CD4-positive, alpha-beta memory T cell (primary cell): ENCODE results near the gene CACNA1G. TPM values are rescaled to one million over a fixed set of nuclear protein-coding genes. Genes with fewer than 3 reads are reported as not detected.

Experiments
- CTCF ChIA-PET: fragments of 350-600 bp; sonication (Branson Sonifier 250); formaldehyde crosslinking; loops from one replicate; lab custom pipeline; 2021; ENCODE audit warnings: inconsistent platforms; ENCODE audit not compliant: partially characterized antibody; lab: Charles Lee
- POLR2A ChIA-PET: fragments of 350-600 bp; sonication (Branson Sonifier 250); formaldehyde crosslinking; loops from one replicate; lab custom pipeline; 2021; ENCODE audit not compliant: partially characterized antibody; lab: Charles Lee
- DNase-seq, 5 donors: peaks; one replicate each; pipeline versions ENCODE4 v3.0.0 to v3.0.0-alpha.2; 2020 to 2022; ENCODE audit warnings: mixed read lengths in 1 of 5
- H3K27ac ChIP-seq: one replicate; pipeline ENCODE4 v1.7.0; 2013; ENCODE audit warnings: low read depth, low read length
- H3K27me3 ChIP-seq: 2 replicates; pipeline ENCODE4 v1.7.0; 2013; ENCODE audit warnings: mild to moderate bottlenecking, low read length, moderate library complexity; ENCODE audit not compliant: insufficient read depth
- H3K36me3 ChIP-seq: 2 replicates; pipeline ENCODE4 v1.7.0; 2013; ENCODE audit warnings: mild to moderate bottlenecking, low read length, moderate library complexity; ENCODE audit not compliant: insufficient read depth
- H3K4me1 ChIP-seq: 2 replicates; pipeline ENCODE4 v1.7.0; 2013; ENCODE audit warnings: mild to moderate bottlenecking, low read length, moderate library complexity; ENCODE audit not compliant: insufficient read depth
- H3K4me3 ChIP-seq, 2 donors: one replicate each; pipeline ENCODE4 v1.7.0; 2013; ENCODE audit warnings: low read length in 2 of 2, mild to moderate bottlenecking in 1 of 2
- H3K9me3 ChIP-seq, 2 donors: one replicate each; pipeline ENCODE4 v1.7.0; 2013; ENCODE audit warnings: low read length in 2 of 2, control low read depth in 1 of 2; ENCODE audit not compliant: control insufficient read depth in 1 of 2
- H3K27ac Mint-ChIP-seq, 7 donors: one replicate each; pipeline ENCODE4 v1.8.0; 2020 to 2021; ENCODE audit warnings: mixed read lengths in 7 of 7, mild to moderate bottlenecking in 6 of 7, inconsistent platforms in 3 of 7, moderate library complexity in 3 of 7
- H3K27me3 Mint-ChIP-seq, 2 donors: one replicate each; pipeline ENCODE4 v1.8.0; 2020 to 2021; ENCODE audit warnings: mixed read lengths in 2 of 2
- H3K36me3 Mint-ChIP-seq, 2 donors: one replicate each; pipeline ENCODE4 v1.8.0; 2020 to 2021; ENCODE audit warnings: mixed read lengths in 2 of 2, inconsistent platforms in 1 of 2, mild to moderate bottlenecking in 1 of 2
- H3K4me1 Mint-ChIP-seq, 4 donors: one replicate each; pipeline ENCODE4 v1.8.0; 2020 to 2021; ENCODE audit warnings: mixed read lengths in 4 of 4, mild to moderate bottlenecking in 1 of 4
- H3K4me3 Mint-ChIP-seq, 8 donors: one replicate each; pipeline ENCODE4 v1.8.0; 2020 to 2021; ENCODE audit warnings: mixed read lengths in 8 of 8, mild to moderate bottlenecking in 7 of 8, moderate library complexity in 6 of 8, inconsistent platforms in 3 of 8
- H3K9me3 Mint-ChIP-seq, 8 donors: one replicate each; pipeline ENCODE4 v1.8.0; 2020 to 2021; ENCODE audit warnings: mixed read lengths in 8 of 8, mild to moderate bottlenecking in 5 of 8, inconsistent platforms in 3 of 8, moderate library complexity in 1 of 8
- intact Hi-C: fragments of 100-400 bp; cut with micrococcal nuclease; formaldehyde crosslinking; loops from one replicate; pipeline ENCODE4 v1.15.1; 2023
- polyA plus RNA-seq, 2 donors: library from polyadenylated mRNA; unstranded; fragments of 300-500 nt; fragmentation: Illumina TruSeq; gene quantifications; one replicate each; pipeline ENCODE4 v1.2.3, GENCODE V29; 2021
- total RNA-seq, 2 experiments: library from RNA; stranded (reverse); gene quantifications; one replicate each; pipeline ENCODE4 v1.2.3, GENCODE V29; 2021

The CACNA1G gene
- total and polyA plus RNA-seq, 4 experiments from 2014 or later: not detected

- H3K27me3 Mint-ChIP-seq: peaks cover 1 to 2% of the 10 kb centered on the region in 2 donors
Measured at GRCh38 chr17:50548831-50549230, 11.7 kb upstream of the CACNA1G start.

GRCh38 chr17:50549256-50549941, 11.1 kb upstream of the CACNA1G start:
- H3K27ac Mint-ChIP-seq: no peak overlapping the region
- ChIA-PET POLR2A (interaction anchor here (2.2 to 2.8 kb wide), 2 partner anchors 8 to 11 kb away, joined by 8 to 11 read pairs; partner anchors contain the start of gene CACNA1G), CTCF (interaction anchor here (1.4 kb wide), 1 partner anchor 74 kb away, joined by 3 read pairs; no protein-coding TSS in a partner anchor)
- peaks cover 1% of the 10 kb centered on the region in 2 donors for H3K27me3 Mint-ChIP-seq
- intact Hi-C loops: no loop called here
- peak overlapping the region in 1 of 8 donors; percentile 15 for H3K4me3 Mint-ChIP-seq
- H3K27me3 ChIP-seq: no peaks in the 10 kb centered on the region
- no peaks in the 10 kb centered on the region for H3K36me3 ChIP-seq
- peaks cover 8% of the 10 kb centered on the region for H3K4me1 ChIP-seq
- no peaks in the 10 kb centered on the region for H3K9me3 ChIP-seq
- no peak overlapping the region for H3K27ac ChIP-seq
- DNase-seq: no peak
- no peaks in the 10 kb centered on the region for H3K36me3 Mint-ChIP-seq
- no peaks in the 10 kb centered on the region for H3K9me3 Mint-ChIP-seq
- H3K4me3 ChIP-seq: no peak overlapping the region
- peaks cover 2 to 9% (median 9%) of the 10 kb centered on the region in 4 donors for H3K4me1 Mint-ChIP-seq

More at GRCh38 chr17:50548831-50549230, 11.7 kb upstream of the CACNA1G start:
- Histone ChIP-seq H3K27me3 (no peaks in the 10 kb centered on the region), H3K4me3 (no peak overlapping the region), H3K9me3 (no peaks in the 10 kb centered on the region), H3K27ac (no peak overlapping the region), H3K36me3 (no peaks in the 10 kb centered on the region), H3K4me1 (peaks cover 8% of the 10 kb centered on the region)
- no peaks in the 10 kb centered on the region for H3K36me3 Mint-ChIP-seq
- POLR2A ChIA-PET: interaction anchor here (2.8 kb wide), 1 partner anchor 11 kb away, joined by 11 read pairs; the partner anchor contains the start of gene CACNA1G
- no peaks in the 10 kb centered on the region for H3K9me3 Mint-ChIP-seq
- no peak overlapping the region for H3K4me3 Mint-ChIP-seq
- peaks cover 2 to 15% (median 12%) of the 10 kb centered on the region in 4 donors for H3K4me1 Mint-ChIP-seq
- peak overlapping the region in 1 of 7 donors; percentile 72 for H3K27ac Mint-ChIP-seq
- CTCF ChIA-PET: interaction anchor here (1.4 kb wide), 1 partner anchor 75 kb away, joined by 3 read pairs; no protein-coding TSS in a partner anchor
- no peak for DNase-seq
- intact Hi-C loops: no loop called here

GRCh38 chr17:50549969-50550368, 10.5 kb upstream of the CACNA1G start:
- ChIA-PET POLR2A (interaction anchor here (2.2 to 2.8 kb wide), 2 partner anchors 8 to 10 kb away, joined by 8 to 11 read pairs; partner anchors contain the start of gene CACNA1G), CTCF (interaction anchor here (1.4 kb wide), 1 partner anchor 74 kb away, joined by 3 read pairs; no protein-coding TSS in a partner anchor)
- Mint-ChIP-seq H3K9me3 (no peaks in the 10 kb centered on the region), H3K4me1 (peaks cover 2 to 10% (median 9%) of the 10 kb centered on the region in 4 donors), H3K36me3 (no peaks in the 10 kb centered on the region), H3K27ac (no peak overlapping the region), H3K4me3 (peak overlapping the region in 1 of 8 donors; percentile 12), H3K27me3 (peaks cover 0 to 1% of the 10 kb centered on the region in 2 donors)
- Histone ChIP-seq H3K9me3 (no peaks in the 10 kb centered on the region), H3K4me3 (no peak overlapping the region), H3K27me3 (no peaks in the 10 kb centered on the region), H3K27ac (no peak overlapping the region), H3K36me3 (no peaks in the 10 kb centered on the region), H3K4me1 (peaks cover 8% of the 10 kb centered on the region)
- DNase-seq: no peak
- intact Hi-C loops: no loop called here

GRCh38 chr17:50550661-50551432, 9.7 kb upstream of the CACNA1G start:
- H3K9me3 Mint-ChIP-seq: no peaks in the 10 kb centered on the region
- H3K27ac Mint-ChIP-seq: peak overlapping the region in 1 of 7 donors; percentile 42
- Histone ChIP-seq H3K4me3 (no peak overlapping the region), H3K36me3 (no peaks in the 10 kb centered on the region), H3K27ac (no peak overlapping the region), H3K9me3 (no peaks in the 10 kb centered on the region), H3K4me1 (peaks cover 8% of the 10 kb centered on the region), H3K27me3 (no peaks in the 10 kb centered on the region)
- peaks cover 2 to 9% (median 8%) of the 10 kb centered on the region in 4 donors for H3K4me1 Mint-ChIP-seq
- intact Hi-C loops: no loop called here
- POLR2A ChIA-PET: interaction anchor here (2.2 to 2.8 kb wide), 2 partner anchors 9 kb away, joined by 8 to 11 read pairs; partner anchors contain the start of gene CACNA1G
- DNase-seq: no peak
- CTCF ChIA-PET: no interaction called here
- peaks cover 0 to 1% of the 10 kb centered on the region in 2 donors for H3K27me3 Mint-ChIP-seq
- H3K4me3 Mint-ChIP-seq: peak overlapping the region in 1 of 8 donors; percentile 59
- no peaks in the 10 kb centered on the region for H3K36me3 Mint-ChIP-seq

GRCh38 chr17:50551433-50551815, 9.1 kb upstream of the CACNA1G start:
- Histone ChIP-seq H3K4me3 (no peak overlapping the region), H3K36me3 (no peaks in the 10 kb centered on the region), H3K27ac (no peak overlapping the region), H3K27me3 (no peaks in the 10 kb centered on the region), H3K9me3 (no peaks in the 10 kb centered on the region), H3K4me1 (peaks cover 8% of the 10 kb centered on the region)
- Mint-ChIP-seq H3K36me3 (no peaks in the 10 kb centered on the region), H3K9me3 (no peaks in the 10 kb centered on the region), H3K27me3 (peaks cover 0 to 1% of the 10 kb centered on the region in 2 donors), H3K27ac (peak overlapping the region in 1 of 7 donors; percentile 42), H3K4me3 (no peak overlapping the region), H3K4me1 (peaks cover 2 to 9% (median 7%) of the 10 kb centered on the region in 4 donors)
- intact Hi-C loops: no loop called here
- ChIA-PET CTCF (no interaction called here), POLR2A (interaction anchor here (2.2 to 2.8 kb wide), 2 partner anchors 9 to 10 kb away, joined by 8 to 11 read pairs; partner anchors contain the start of gene CACNA1G)
- DNase-seq: no peak

GRCh38 chr17:50551884-50552283, 8.6 kb upstream of the CACNA1G start:
- no peaks in the 10 kb centered on the region for H3K9me3 Mint-ChIP-seq
- Histone ChIP-seq H3K4me3 (no peak overlapping the region), H3K9me3 (no peaks in the 10 kb centered on the region), H3K4me1 (peaks cover 8% of the 10 kb centered on the region), H3K27me3 (no peaks in the 10 kb centered on the region), H3K27ac (no peak overlapping the region), H3K36me3 (no peaks in the 10 kb centered on the region)
- CTCF ChIA-PET: no interaction called here
- DNase-seq: no peak
- intact Hi-C loops: no loop called here
- no peak overlapping the region for H3K27ac Mint-ChIP-seq
- POLR2A ChIA-PET: no interaction called here
- no peaks in the 10 kb centered on the region for H3K36me3 Mint-ChIP-seq
- no peak overlapping the region for H3K4me3 Mint-ChIP-seq
- H3K4me1 Mint-ChIP-seq: peaks cover under 1 to 6% (median 3%) of the 10 kb centered on the region in 4 donors
- H3K27me3 Mint-ChIP-seq: no peaks in the 10 kb centered on the region

- no peak for DNase-seq
- ChIA-PET CTCF (no interaction called here), POLR2A (no interaction called here)
- Histone ChIP-seq H3K27ac (no peak overlapping the region), H3K4me1 (peaks cover 4% of the 10 kb centered on the region), H3K36me3 (no peaks in the 10 kb centered on the region), H3K4me3 (no peak overlapping the region), H3K27me3 (peaks cover 3% of the 10 kb centered on the region), H3K9me3 (no peaks in the 10 kb centered on the region)
- Mint-ChIP-seq H3K9me3 (no peaks in the 10 kb centered on the region), H3K4me1 (peaks cover under 1 to 19% (median 7%) of the 10 kb centered on the region in 4 donors), H3K27ac (no peak overlapping the region), H3K36me3 (no peaks in the 10 kb centered on the region), H3K27me3 (peaks cover 5 to 15% of the 10 kb centered on the region in 2 donors), H3K4me3 (no peak overlapping the region)
- intact Hi-C loops: no loop called here
Measured at GRCh38 chr17:50554201-50554600, 6.3 kb upstream of the CACNA1G start.
